RWPE1 (cell line): ENCODE measurements around the gene CACNA1S.
A peak's percentile ranks its signal among the peaks of the same experiment; 100 is the strongest.

Experiments
- CTCF ChIA-PET: fragments of 350-600 bp; sonication (Branson Sonifier 250); formaldehyde crosslinking; extraction: SDS; loops from one replicate; lab custom pipeline; 2021; lab: Yijun Ruan, JAX
- POLR2A ChIA-PET: fragments of 400-600 bp; formaldehyde crosslinking; extraction: SDS; loops from one replicate; lab custom pipeline; 2020; ENCODE audit warnings: antibody characterized with exemption; ENCODE audit not compliant: low non-redundant PET; lab: Yijun Ruan, JAX
- DNase-seq: peaks from one replicate; pipeline ENCODE4 v3.0.0; 2012; ENCODE audit warnings: low spot score
- H3K27ac ChIP-seq: fragments of 450-650 bp; 2 replicates; pipeline ENCODE4 v1.5.1; 2017
- TF ChIP-seq, protein P1 (sequence below): fragments of 450-650 bp; conservative IDR thresholded peaks from 2 replicates; pipeline ENCODE4 v1.5.1; 2017; ENCODE audit warnings: low read depth, mild to moderate bottlenecking

The CACNA1S gene

DNA sequence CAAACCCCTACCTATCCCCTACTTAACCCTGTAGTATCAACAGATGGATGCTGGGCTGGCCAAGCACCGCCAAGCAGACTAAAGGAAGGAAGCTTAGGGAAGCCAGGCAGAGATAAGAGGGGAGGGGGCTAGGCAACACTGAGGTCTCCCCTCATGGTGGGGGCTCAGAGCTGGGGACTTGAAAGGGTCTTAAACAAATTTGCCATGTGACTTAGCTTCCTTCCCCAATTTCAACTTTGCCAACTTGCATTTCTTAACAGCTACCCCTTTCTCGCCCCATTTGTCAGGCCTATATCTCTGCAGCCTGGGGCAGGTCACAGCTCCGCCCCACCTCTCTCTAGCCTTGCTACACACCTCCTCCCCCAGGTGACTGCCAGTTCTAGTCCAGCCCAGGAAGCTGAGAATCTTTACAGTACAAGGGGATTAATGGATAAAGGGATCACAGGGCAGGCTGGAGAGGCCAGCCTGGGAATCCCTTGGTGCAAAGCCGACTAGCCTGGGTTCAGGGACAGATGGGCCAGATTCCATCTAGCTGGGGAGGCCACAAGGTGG lies 92.1 kb downstream of the CACNA1S start:
- CTCF ChIA-PET = interaction anchor here (0.6 to 3.7 kb wide), 8 partner anchors 11 to 561 kb away, joined by 3 to 24 read pairs (median 4); no protein-coding TSS in a partner anchor
- POLR2A ChIA-PET = no interaction called here
- DNase-seq = peak; percentile 50
- peak overlapping the region; percentile 24 for H3K27ac ChIP-seq
- TF ChIP-seq, protein P1, sequence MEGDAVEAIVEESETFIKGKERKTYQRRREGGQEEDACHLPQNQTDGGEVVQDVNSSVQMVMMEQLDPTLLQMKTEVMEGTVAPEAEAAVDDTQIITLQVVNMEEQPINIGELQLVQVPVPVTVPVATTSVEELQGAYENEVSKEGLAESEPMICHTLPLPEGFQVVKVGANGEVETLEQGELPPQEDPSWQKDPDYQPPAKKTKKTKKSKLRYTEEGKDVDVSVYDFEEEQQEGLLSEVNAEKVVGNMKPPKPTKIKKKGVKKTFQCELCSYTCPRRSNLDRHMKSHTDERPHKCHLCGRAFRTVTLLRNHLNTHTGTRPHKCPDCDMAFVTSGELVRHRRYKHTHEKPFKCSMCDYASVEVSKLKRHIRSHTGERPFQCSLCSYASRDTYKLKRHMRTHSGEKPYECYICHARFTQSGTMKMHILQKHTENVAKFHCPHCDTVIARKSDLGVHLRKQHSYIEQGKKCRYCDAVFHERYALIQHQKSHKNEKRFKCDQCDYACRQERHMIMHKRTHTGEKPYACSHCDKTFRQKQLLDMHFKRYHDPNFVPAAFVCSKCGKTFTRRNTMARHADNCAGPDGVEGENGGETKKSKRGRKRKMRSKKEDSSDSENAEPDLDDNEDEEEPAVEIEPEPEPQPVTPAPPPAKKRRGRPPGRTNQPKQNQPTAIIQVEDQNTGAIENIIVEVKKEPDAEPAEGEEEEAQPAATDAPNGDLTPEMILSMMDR = no peak

DNA sequence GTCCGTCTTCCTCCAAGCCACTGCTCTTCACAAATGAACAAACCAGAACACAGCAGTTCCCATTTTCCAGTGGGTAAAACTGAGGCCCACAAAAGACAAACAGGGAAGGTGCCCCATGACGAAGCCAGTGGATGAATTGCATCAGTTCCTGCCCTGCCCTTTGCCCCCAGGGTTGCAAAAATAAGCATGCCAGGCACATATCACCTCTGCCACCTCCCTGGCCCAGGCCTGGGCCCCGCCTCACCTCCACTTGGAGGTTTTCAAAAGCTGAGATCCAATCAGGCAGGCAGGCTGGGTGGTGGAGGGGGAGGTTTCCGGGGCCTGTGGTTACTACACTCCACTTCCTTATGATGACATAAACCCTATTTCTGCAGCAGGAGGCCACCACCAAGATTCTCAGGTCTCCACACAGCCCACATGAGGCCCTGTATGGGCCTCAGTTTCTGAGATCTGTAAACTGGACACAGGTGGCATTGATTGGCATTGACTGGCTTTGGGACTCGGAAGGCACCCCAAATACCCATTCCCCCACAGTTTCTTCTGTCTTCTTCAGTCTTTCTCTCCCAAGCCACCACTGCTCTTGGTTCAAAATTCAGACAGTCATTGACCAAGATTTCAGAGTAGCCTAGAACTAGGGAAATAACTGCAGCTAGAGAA lies 92.8 kb downstream of the CACNA1S start:
- peak overlapping the region; percentile 24 for H3K27ac ChIP-seq
- POLR2A ChIA-PET = no interaction called here
- CTCF ChIA-PET = interaction anchor here (0.5 to 3.7 kb wide), 7 partner anchors 10 to 992 kb away, joined by 3 to 24 read pairs (median 4); no protein-coding TSS in a partner anchor

DNA sequence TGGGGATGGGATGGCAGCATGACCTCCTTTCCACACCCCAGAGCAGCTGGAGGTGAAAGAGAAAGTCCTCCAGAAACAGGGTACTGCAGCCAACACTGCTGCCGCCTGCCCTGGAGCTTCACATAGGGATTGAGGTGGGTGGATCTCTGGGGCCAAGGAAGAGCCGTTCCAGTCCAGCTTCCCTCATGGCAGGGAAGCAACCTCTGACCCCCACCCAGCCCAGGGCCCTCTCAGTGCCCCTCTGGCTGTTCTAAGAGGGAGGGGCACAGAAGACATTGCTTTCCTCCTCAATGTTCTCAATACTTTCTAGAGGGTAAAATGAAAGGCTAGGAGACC lies 94.4 kb downstream of the CACNA1S start:
- TF ChIP-seq, protein P1 = no peak
- ChIA-PET POLR2A (no interaction called here), CTCF (interaction anchor here (0.6 to 1.6 kb wide), 5 partner anchors 38 to 302 kb away, joined by 3 to 5 read pairs (median 3); no protein-coding TSS in a partner anchor)
- DNase-seq = no peak
- H3K27ac ChIP-seq = no peak overlapping the region

More for the DNA sequence above, 92.8 kb downstream of the CACNA1S start:
- DNase-seq = peak; percentile 85
- TF ChIP-seq, protein P1 = no peak

DNA sequence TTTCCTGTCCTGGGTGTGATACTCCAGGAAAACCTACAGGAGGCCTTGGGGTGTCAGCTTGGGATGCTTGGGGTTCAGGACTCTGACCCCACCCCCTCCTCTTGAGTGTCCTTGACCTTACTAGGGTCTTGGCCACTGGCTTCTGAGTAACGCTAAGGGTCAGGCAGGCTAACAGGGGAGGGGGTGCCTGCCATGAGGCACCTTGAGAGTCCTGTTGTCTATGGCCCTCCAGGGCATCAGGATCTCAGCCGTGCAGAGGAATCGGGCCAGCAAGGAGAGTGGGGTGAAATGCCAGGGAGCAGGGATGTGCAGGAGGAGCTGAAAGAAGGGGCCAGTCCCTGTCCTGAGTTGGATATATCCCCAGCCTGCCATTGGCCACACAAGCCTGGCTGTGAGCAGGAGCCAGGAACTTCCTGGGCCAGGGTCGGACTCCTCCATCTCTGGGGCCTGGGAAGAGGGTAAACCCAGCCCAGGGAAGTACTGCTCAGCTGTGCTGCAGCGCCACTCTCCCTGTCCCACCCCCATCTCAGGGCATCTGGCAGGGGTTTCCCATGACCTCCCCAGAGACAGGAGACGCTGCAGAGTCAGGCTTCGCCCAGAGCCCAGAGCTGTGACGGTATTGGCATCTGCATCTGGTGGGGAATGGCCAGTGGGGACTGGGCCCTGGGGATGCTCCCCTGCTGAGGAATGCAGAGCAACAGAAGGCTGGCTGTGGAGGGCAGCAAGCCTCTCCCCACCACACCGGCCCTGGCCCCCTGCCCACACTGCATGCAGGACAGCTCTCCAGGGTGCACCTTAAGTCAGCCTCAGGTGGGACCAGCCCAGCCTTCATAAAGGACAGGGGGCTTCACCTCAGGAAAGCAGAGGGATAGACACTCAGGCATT lies 95.0 kb downstream of the CACNA1S start:
- TF ChIP-seq, protein P1 = no peak
- ChIA-PET POLR2A (no interaction called here), CTCF (interaction anchor here (0.6 to 1.6 kb wide), 7 partner anchors 8 to 302 kb away, joined by 3 to 5 read pairs (median 3); no protein-coding TSS in a partner anchor)

DNA sequence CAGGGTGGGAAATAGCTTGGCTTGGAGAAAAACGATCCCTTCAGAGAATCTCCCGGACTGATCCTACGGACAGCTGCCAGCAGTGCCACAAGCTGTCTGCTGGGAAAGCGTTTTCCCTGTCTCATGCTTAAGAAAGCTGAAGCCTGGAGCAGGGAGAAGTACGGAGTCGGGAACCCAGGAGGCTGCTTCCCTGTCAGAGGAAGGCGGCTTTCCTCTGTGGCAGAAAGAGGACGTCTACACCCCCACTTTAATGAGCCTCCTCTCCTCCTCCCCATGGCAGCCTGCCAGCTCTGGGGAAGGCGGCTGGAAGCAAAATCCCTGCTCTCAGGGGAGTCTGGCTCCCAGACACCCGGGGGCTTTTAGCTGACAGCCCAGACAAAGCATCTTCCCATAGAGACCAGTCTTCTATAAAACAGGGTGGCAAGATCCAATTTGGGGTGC lies 96.0 kb downstream of the CACNA1S start:
- DNase-seq = no peak
- no peak overlapping the region for H3K27ac ChIP-seq

More for the DNA sequence above, 95.0 kb downstream of the CACNA1S start:
- no peak for DNase-seq
- H3K27ac ChIP-seq = no peak overlapping the region

More for the DNA sequence above, 96.0 kb downstream of the CACNA1S start:
- ChIA-PET CTCF (interaction anchor here (1.0 to 1.4 kb wide), 3 partner anchors 9 to 44 kb away, joined by 4 to 10 read pairs (median 6); no protein-coding TSS in a partner anchor), POLR2A (no interaction called here)
- TF ChIP-seq, protein P1 = no peak
